HG03066 (cell line): ENCODE measurements around the gene ETV5.
"Not testable (repeated sequence)": the region's sequence is repeated elsewhere in the genome, so short reads cannot be mapped to it uniquely, and the experiment has no call there.

Source experiments
- ATAC-seq: cut with Tn5 transposase; IDR thresholded peaks from one replicate; pipeline ENCODE4 v1.9.1; 2021; ENCODE audit warnings: low read depth; ENCODE audit not compliant: unreplicated experiment

Gene ETV5

GRCh38 chr3:186025993-186026392 is 82.9 kb downstream of the ETV5 start:
- ATAC-seq = not testable (repeated sequence)

- no peak for ATAC-seq
Observed at GRCh38 chr3:186025161-186025560, 83.7 kb downstream of the ETV5 start.

GRCh38 chr3:186024210-186024609 is 84.7 kb downstream of the ETV5 start:
- ATAC-seq = no peak

- no peak for ATAC-seq
Observed at GRCh38 chr3:186022931-186023330, 86.0 kb downstream of the ETV5 start.

GRCh38 chr3:186021673-186022362 is 87.1 kb downstream of the ETV5 start:
- no peak for ATAC-seq

GRCh38 chr3:186021250-186021649 is 87.6 kb downstream of the ETV5 start:
- ATAC-seq = not testable (repeated sequence)

- ATAC-seq = not testable (repeated sequence)
Observed at GRCh38 chr3:186019288-186019687, 89.6 kb downstream of the ETV5 start.

- ATAC-seq = no peak
Observed at GRCh38 chr3:186014866-186015265, 94.0 kb downstream of the ETV5 start.

GRCh38 chr3:186013312-186013711 is 95.6 kb downstream of the ETV5 start:
- no peak for ATAC-seq

GRCh38 chr3:186012137-186012536 is 96.8 kb downstream of the ETV5 start:
- no peak for ATAC-seq

GRCh38 chr3:186004671-186005070 is 104.2 kb downstream of the ETV5 start:
- no peak for ATAC-seq

- ATAC-seq = peak; percentile 47
Observed at GRCh38 chr3:186004209-186004608, 104.7 kb downstream of the ETV5 start.

GRCh38 chr3:186003610-186004009 is 105.3 kb downstream of the ETV5 start:
- ATAC-seq = peak; percentile 69

- ATAC-seq = no peak
Observed at GRCh38 chr3:186002884-186003472, 105.9 kb downstream of the ETV5 start.

GRCh38 chr3:186001842-186002241 is 107.0 kb downstream of the ETV5 start:
- no peak for ATAC-seq

GRCh38 chr3:185999221-185999620 is 109.7 kb downstream of the ETV5 start:
- ATAC-seq = no peak

GRCh38 chr3:185998136-185998535 is 110.8 kb downstream of the ETV5 start:
- ATAC-seq = no peak

GRCh38 chr3:185997130-185997529 is 111.8 kb downstream of the ETV5 start:
- no peak for ATAC-seq
